GM23338 (cell line): ENCODE results near the gene KLHL17.

Experiments used
- CREB1 ChIP-seq: fragments of 250-450 bp; sonication (Bioruptor Pico); IDR thresholded peaks from 2 replicates; pipeline ENCODE4 v1.5.0; 2020; ENCODE audit warnings: low read depth, mild to moderate bottlenecking, moderate library complexity
- EZH2 ChIP-seq: fragments of 200-600 bp; sonication (generic); IDR thresholded peaks from one replicate; pipeline ENCODE4 v1.8.0; 2017; ENCODE audit warnings: antibody characterized with exemption, mild to moderate bottlenecking, low read depth; ENCODE audit not compliant: unreplicated experiment
- EZH2phosphoT487 ChIP-seq: fragments of 200-600 bp; sonication (generic); IDR thresholded peaks from one replicate; pipeline ENCODE4 v1.8.1; 2018; ENCODE audit warnings: antibody characterized with exemption; ENCODE audit not compliant: unreplicated experiment
- JUNB ChIP-seq: IDR thresholded peaks from one replicate; pipeline ENCODE4 v1.6.1; 2016; ENCODE audit warnings: antibody characterized with exemption; ENCODE audit not compliant: unreplicated experiment
- NANOG ChIP-seq: IDR thresholded peaks from 2 replicates; pipeline ENCODE4 v1.6.1; 2016; ENCODE audit warnings: antibody characterized with exemption, borderline replicate concordance
- POLR2AphosphoS5 ChIP-seq: IDR thresholded peaks from 2 replicates; pipeline ENCODE4 v1.6.1; 2016; ENCODE audit warnings: antibody characterized with exemption, low read depth
- REST ChIP-seq: IDR thresholded peaks from one replicate; pipeline ENCODE4 v1.6.1; 2018; ENCODE audit warnings: antibody characterized with exemption; ENCODE audit not compliant: unreplicated experiment
- STAT1 ChIP-seq: IDR thresholded peaks from one replicate; pipeline ENCODE4 v1.6.1; 2016; ENCODE audit warnings: antibody characterized with exemption; ENCODE audit not compliant: unreplicated experiment
- ZNF114 ChIP-seq: fragments of 250-450 bp; sonication (Bioruptor Pico); IDR thresholded peaks from 2 replicates; pipeline ENCODE4 v1.5.0; 2020; ENCODE audit warnings: mild to moderate bottlenecking, moderate library complexity
- ZNF331 ChIP-seq: fragments of 250-450 bp; sonication (Bioruptor Pico); IDR thresholded peaks from 2 replicates; pipeline ENCODE4 v1.5.0; 2020; ENCODE audit warnings: low read depth, mild to moderate bottlenecking, moderate library complexity
- TF ChIP-seq, protein P1 (sequence below), 2 experiments: fragments of 200-600 bp in 1 of 2; sonication (generic) in 1 of 2; conservative IDR thresholded peaks; 2 replicates each; pipeline versions ENCODE4 v1.5.1 to v1.6.1; 2016 to 2017; ENCODE audit warnings: antibody characterized with exemption in 2 of 2, low read depth in 2 of 2, mild to moderate bottlenecking in 2 of 2, moderate library complexity in 1 of 2
- TF ChIP-seq, protein P2 (sequence below): IDR thresholded peaks from 2 replicates; pipeline ENCODE4 v1.6.1; 2016; ENCODE audit warnings: antibody characterized with exemption

- TF ChIP-seq, protein P1, sequence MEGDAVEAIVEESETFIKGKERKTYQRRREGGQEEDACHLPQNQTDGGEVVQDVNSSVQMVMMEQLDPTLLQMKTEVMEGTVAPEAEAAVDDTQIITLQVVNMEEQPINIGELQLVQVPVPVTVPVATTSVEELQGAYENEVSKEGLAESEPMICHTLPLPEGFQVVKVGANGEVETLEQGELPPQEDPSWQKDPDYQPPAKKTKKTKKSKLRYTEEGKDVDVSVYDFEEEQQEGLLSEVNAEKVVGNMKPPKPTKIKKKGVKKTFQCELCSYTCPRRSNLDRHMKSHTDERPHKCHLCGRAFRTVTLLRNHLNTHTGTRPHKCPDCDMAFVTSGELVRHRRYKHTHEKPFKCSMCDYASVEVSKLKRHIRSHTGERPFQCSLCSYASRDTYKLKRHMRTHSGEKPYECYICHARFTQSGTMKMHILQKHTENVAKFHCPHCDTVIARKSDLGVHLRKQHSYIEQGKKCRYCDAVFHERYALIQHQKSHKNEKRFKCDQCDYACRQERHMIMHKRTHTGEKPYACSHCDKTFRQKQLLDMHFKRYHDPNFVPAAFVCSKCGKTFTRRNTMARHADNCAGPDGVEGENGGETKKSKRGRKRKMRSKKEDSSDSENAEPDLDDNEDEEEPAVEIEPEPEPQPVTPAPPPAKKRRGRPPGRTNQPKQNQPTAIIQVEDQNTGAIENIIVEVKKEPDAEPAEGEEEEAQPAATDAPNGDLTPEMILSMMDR (conservative IDR thresholded peaks at IDR 0.05; ENCODE audit: low read depth in 2 of 2) = no peak
- no peak for TF ChIP-seq EZH2
- no peak for TF ChIP-seq POLR2AphosphoS5
- TF ChIP-seq EZH2phosphoT487 = no peak
- TF ChIP-seq, protein P2, sequence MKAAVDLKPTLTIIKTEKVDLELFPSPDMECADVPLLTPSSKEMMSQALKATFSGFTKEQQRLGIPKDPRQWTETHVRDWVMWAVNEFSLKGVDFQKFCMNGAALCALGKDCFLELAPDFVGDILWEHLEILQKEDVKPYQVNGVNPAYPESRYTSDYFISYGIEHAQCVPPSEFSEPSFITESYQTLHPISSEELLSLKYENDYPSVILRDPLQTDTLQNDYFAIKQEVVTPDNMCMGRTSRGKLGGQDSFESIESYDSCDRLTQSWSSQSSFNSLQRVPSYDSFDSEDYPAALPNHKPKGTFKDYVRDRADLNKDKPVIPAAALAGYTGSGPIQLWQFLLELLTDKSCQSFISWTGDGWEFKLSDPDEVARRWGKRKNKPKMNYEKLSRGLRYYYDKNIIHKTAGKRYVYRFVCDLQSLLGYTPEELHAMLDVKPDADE = no peak
- no peak for TF ChIP-seq REST
- TF ChIP-seq JUNB = no peak
- no peak for TF ChIP-seq ZNF114 (CRISPR knock-in tag)
- TF ChIP-seq ZNF331 (CRISPR knock-in tag) = no peak
- TF ChIP-seq CREB1 (CRISPR knock-in tag) = no peak
- TF ChIP-seq NANOG = no peak
- TF ChIP-seq STAT1 = no peak
Observed at GRCh38 chr1:975365-975764, 15.0 kb downstream of the KLHL17 start.
